ENCODE data around the gene CRACR2B. TPM values are rescaled to one million over a fixed set of nuclear protein-coding genes. Genes with fewer than 3 reads are reported as not detected.
A peak's percentile ranks its signal among the peaks of the same experiment; 100 is the strongest.

The CRACR2B gene
- total and polyA plus RNA-seq, 10 donors = 6.1 to 34.1 (median 14.5) TPM

DNA sequence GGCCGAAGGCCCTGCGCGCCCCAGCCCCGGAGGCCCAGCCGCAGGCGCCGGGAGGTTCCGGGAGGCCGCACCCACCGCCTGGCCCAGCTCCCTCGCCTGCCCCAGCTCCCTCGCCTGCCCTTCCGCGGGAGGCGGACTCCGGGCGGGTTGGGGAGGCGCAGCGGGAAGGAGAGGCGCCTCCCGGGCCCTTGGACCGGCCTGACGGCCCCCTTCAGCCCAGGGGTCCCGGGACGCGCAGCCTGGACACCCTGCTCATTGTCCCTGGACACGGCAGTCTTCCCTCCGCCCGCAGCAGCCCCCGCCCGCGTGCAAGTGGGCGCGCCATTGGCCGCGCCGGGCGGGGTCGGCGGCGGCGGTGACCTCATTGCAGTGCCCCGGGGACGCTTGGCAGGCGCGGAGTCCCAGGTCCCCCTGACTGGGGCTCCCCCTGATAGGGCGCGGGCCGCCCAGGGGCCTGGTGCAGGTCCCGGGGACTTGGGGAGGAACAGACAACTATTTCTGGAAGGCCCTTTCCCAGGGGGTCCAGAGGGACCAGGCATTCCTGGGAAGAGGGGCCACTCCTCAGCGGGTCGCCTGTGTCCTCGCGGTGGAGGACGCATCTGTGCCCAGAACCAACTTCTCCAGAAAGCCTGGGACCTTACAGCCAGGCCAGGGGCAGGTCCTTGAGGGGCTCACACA, 5.5 kb downstream of the CRACR2B start:
- DNase-seq = peak; percentile 89
- H3K4me3 ChIP-seq = peak overlapping the region; percentile 55 to 83 (median 60)
- no peaks in the 10 kb centered on the region for H3K9me3 ChIP-seq
- H3K27ac ChIP-seq = peak overlapping the region; percentile 6 to 87 (median 78)
- 0 to 2% (median 1%) methylated on average over 18 to 55 of the region's 55 CpGs for WGBS, 5 donors
- peaks cover 0 to 25% (median 18%) of the 10 kb centered on the region in 6 donors for H3K36me3 ChIP-seq
- TF ChIP-seq CTCF (IDR thresholded peaks at IDR 0.05 in 8 of 11, conservative IDR thresholded peaks at IDR 0.05 in 3 of 11) (peak in 1 of 11 experiments; percentile 2), POLR2A (IDR thresholded peaks at IDR 0.05) (no peak), POLR2AphosphoS5 (IDR thresholded peaks at IDR 0.05) (peak in 2 of 3 donors; percentile 24 to 67)
- intact Hi-C loops (cut with DNase I; ENCODE audit: low total_unique reads) = no loop called here
- H3K4me1 ChIP-seq = peaks cover 44 to 96% (median 76%) of the 10 kb centered on the region in 6 donors
- peaks cover 0 to 72% (median 22%) of the 10 kb centered on the region in 7 donors for H3K27me3 ChIP-seq (replicated peaks in 1 of 7)

DNA sequence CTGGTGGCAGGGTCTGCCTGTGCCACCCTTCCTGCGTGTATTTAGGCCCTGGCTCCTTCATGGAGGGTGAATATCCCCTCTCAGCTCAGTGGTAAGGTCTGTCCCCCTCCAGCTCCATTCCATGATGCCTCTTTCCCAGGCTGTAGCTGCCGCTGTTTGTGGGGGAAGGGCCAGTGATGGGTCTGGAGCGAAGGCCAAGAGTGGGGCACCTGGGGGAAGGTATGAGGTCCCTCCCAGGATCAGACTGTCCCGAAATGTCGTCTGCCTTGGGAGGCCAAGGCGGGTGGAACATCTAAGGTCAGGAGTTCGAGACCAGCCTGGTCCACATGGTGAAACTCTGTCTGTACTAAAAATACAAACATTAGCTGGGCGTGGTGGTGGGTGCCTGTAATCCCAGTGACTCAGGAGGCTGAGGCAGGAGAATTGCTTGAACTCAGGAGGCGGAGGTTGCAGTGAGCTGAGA, 6.2 kb downstream of the CRACR2B start:
- Histone ChIP-seq H3K9me3 (no peaks in the 10 kb centered on the region), H3K27me3 (replicated peaks in 1 of 7) (peaks cover 0 to 66% (median 20%) of the 10 kb centered on the region in 7 donors), H3K4me3 (peak overlapping the region in 7 of 8 donors; percentile 58 to 83 (median 62)), H3K27ac (peak overlapping the region in 5 of 8 donors; percentile 78 to 87 (median 81)), H3K4me1 (peaks cover 38 to 96% (median 71%) of the 10 kb centered on the region in 6 donors), H3K36me3 (peaks cover 0 to 32% (median 24%) of the 10 kb centered on the region in 6 donors)
- intact Hi-C loops (cut with DNase I; ENCODE audit: low total_unique reads) = no loop called here
- DNase-seq = no peak
- TF ChIP-seq POLR2AphosphoS5 (IDR thresholded peaks at IDR 0.05) = no peak
- TF ChIP-seq POLR2A (IDR thresholded peaks at IDR 0.05) = no peak
- TF ChIP-seq CTCF (IDR thresholded peaks at IDR 0.05 in 8 of 11, conservative IDR thresholded peaks at IDR 0.05 in 3 of 11) = no peak
- WGBS, 5 donors = 63 to 76% (median 65%) methylated on average over 9 of the region's 9 CpGs

DNA sequence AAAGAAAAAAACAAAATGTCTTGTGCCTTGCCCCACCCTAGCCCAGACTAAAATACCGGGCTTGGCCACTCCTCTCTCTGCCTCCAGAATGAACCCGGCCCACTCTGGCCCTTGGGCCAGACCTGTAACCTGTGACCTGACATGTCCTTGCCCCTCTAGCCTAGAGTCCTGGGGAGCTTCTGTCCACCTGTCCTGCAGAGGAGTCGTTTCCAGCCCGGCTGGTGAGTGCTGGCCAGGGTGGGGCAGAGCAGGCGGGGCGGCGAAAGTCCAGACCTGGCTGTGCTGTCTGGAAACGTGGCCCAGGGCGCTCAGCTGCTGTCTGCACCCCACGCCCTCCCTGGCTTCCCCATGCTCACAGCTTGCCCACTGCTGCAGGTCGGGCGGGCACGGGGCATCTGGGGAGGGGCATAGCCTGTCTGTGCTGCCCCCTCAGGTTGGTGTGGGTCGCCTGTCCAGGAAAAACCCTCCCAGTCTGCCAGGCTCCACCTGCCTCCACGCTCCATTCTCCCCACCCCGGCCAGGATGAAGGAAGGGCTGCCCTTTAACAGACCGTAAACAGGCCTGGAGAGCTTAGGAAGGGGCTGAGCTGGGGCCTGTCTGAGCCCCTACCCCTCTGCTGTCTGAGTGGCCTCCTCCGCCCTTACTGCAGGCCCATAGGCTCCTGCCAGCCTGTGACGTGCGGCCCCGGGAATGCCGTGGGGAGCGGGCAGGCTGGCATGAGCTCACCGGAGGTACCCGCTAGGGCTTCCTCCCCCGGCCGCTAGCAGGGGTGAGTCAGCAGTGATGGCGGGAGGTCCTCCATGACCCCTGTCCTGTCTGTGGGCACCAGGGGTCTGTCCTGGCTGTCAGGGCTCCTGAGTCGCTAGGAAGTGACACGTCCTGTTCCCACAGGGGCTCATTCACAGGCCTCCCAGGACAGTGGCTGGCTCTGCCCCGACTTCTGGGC, 6.9 kb downstream of the CRACR2B start:
- peaks cover 0 to 39% (median 32%) of the 10 kb centered on the region in 6 donors for H3K36me3 ChIP-seq
- TF ChIP-seq POLR2A (IDR thresholded peaks at IDR 0.05) = no peak
- TF ChIP-seq POLR2AphosphoS5 (IDR thresholded peaks at IDR 0.05) = peak; percentile 56 to 84 (median 74)
- no peak for TF ChIP-seq CTCF (IDR thresholded peaks at IDR 0.05 in 8 of 11, conservative IDR thresholded peaks at IDR 0.05 in 3 of 11)
- H3K9me3 ChIP-seq = no peaks in the 10 kb centered on the region
- peaks cover 30 to 96% (median 65%) of the 10 kb centered on the region in 6 donors for H3K4me1 ChIP-seq
- peak overlapping the region in 4 of 8 donors; percentile 10 to 83 (median 63) for H3K4me3 ChIP-seq
- WGBS, 5 donors = 25 to 47% (median 42%) methylated on average over 17 to 31 of the region's 31 CpGs
- H3K27ac ChIP-seq = peak overlapping the region in 6 of 8 donors; percentile 38 to 87 (median 80)
- intact Hi-C loops (cut with DNase I; ENCODE audit: low total_unique reads) = no loop called here
- peak; percentile 78 for DNase-seq
- peaks cover 0 to 58% (median 14%) of the 10 kb centered on the region in 7 donors for H3K27me3 ChIP-seq (replicated peaks in 1 of 7)

Measured in spleen (tissue), 11 donors.